Hepatocyte (in vitro differentiated cells): Measurements from ENCODE around the gene CLCN1.

ENCODE experiments used
- CTCF ChIP-seq: fragments of 200-600 bp; sonication (generic); IDR thresholded peaks from 2 replicates; pipeline ENCODE4 v1.5.1; 2016; ENCODE audit warnings: antibody characterized with exemption, mild to moderate bottlenecking; ENCODE audit not compliant: poor library complexity
- EZH2 ChIP-seq: fragments of 200-600 bp; sonication (generic); IDR thresholded peaks from 2 replicates; pipeline ENCODE4 v1.6.1; 2016; ENCODE audit warnings: antibody characterized with exemption, mild to moderate bottlenecking, borderline replicate concordance
- EZH2phosphoT487 ChIP-seq: fragments of 200-600 bp; sonication (generic); IDR thresholded peaks from one replicate; pipeline ENCODE4 v1.6.1; 2018; ENCODE audit warnings: antibody characterized with exemption, mild to moderate bottlenecking, low read depth, moderate library complexity; ENCODE audit not compliant: unreplicated experiment, severe bottlenecking

GRCh38 chr7:143397710-143398530 is 82.0 kb downstream of the CLCN1 start:
- no peak for TF ChIP-seq CTCF
- no peak for TF ChIP-seq EZH2phosphoT487
- no peak for TF ChIP-seq EZH2
